GM21526 (cell line): ENCODE measurements around the gene SUPT5H.

Experiments used
- ATAC-seq: cut with Tn5 transposase; IDR thresholded peaks from one replicate; pipeline ENCODE4 v1.9.1; 2021; ENCODE audit warnings: moderate library complexity; ENCODE audit not compliant: unreplicated experiment, low FRiP score

Gene SUPT5H

GRCh38 chr19:39408392-39409207 is 36.8 kb upstream of the SUPT5H start:
- ATAC-seq, result no peak

GRCh38 chr19:39409208-39410016 is 36.0 kb upstream of the SUPT5H start:
- ATAC-seq, result no peak

GRCh38 chr19:39410017-39410830 is 35.2 kb upstream of the SUPT5H start:
- ATAC-seq, result no peak

- ATAC-seq, result no peak
These were observed 34.6 kb upstream of the SUPT5H start for GRCh38 chr19:39410831-39411080.

- ATAC-seq, result no peak
These were observed 34.1 kb upstream of the SUPT5H start for GRCh38 chr19:39411081-39411831.

GRCh38 chr19:39411832-39412099 is 33.6 kb upstream of the SUPT5H start:
- peak; percentile 20 for ATAC-seq

GRCh38 chr19:39412100-39412866 is 33.1 kb upstream of the SUPT5H start, which contains the start of gene PLEKHG2:
TSS of gene PLEKHG2 (plus strand) at chr19:39412669. CDS start at chr19:39414087, 1,418 bp downstream.
- peak; percentile 48 for ATAC-seq

GRCh38 chr19:39412867-39413271 is 32.5 kb upstream of the SUPT5H start:
- no peak for ATAC-seq

GRCh38 chr19:39413272-39413910 is 32.0 kb upstream of the SUPT5H start:
- no peak for ATAC-seq

- no peak for ATAC-seq
These were observed 31.3 kb upstream of the SUPT5H start for GRCh38 chr19:39413911-39414608.

GRCh38 chr19:39415111-39416046 is 30.0 kb upstream of the SUPT5H start:
- no peak for ATAC-seq

- ATAC-seq, result no peak
These were observed 28.9 kb upstream of the SUPT5H start for GRCh38 chr19:39416152-39417120.

GRCh38 chr19:39417463-39418181 is 27.8 kb upstream of the SUPT5H start:
- no peak for ATAC-seq

- no peak for ATAC-seq
These were observed 26.4 kb upstream of the SUPT5H start for GRCh38 chr19:39419003-39419402.

- no peak for ATAC-seq
These were observed 24.6 kb upstream of the SUPT5H start for GRCh38 chr19:39420769-39421168.

GRCh38 chr19:39422020-39422419 is 23.4 kb upstream of the SUPT5H start:
- ATAC-seq, result no peak
